ENCODE measurements around the gene TRIM72.

TRIM72 gene

DNA sequence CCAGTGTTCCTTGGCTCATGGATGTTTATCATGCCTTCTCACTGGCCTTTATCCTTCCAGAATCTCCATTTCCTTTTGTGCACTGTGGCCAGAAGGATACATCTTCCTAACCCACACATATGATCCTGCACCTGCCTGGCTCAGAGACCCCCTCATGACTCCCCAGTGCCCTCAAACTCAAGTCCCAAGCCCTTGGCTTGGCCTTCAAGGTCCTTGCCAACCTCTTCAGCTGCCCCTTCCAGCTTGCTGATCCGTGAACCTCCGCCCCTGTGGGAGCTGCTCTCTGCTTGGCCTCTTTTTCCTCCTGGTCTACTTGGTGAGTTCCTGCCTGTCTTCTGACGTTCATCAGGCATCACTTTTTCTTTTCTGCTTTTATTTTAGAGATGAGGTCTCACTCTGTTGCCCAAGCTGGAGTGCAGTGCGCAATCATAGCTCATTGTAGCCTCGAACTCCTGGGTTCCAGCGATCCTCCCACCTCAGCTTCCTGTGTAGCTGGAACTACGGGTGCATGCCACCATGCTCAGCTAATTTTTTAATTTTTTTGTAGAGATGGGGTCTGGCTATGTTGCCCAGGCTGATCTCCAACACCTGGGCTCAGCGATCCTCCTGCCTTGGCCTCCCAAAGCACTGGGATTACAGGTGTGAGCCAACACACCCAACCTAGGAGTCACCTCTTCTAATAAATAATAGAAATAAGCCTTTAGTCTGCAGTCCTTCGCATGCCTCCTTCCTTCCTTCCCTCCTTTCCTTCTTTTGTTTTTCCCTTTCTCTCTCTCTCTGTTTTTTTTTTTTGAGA lies 8.8 kb upstream of the TRIM72 start:
- no peak for DNase-seq (ENCODE audit: low read depth, low spot score)
- no peak overlapping the region for H3K4me3 ChIP-seq (ENCODE audit: low read length)

- no peak overlapping the region for H3K4me3 ChIP-seq (ENCODE audit: low read length)
- no peak for DNase-seq (ENCODE audit: low read depth, low spot score)
Measured at GRCh38 chr16:31206776-31207175, 7.1 kb upstream of the TRIM72 start.

DNA sequence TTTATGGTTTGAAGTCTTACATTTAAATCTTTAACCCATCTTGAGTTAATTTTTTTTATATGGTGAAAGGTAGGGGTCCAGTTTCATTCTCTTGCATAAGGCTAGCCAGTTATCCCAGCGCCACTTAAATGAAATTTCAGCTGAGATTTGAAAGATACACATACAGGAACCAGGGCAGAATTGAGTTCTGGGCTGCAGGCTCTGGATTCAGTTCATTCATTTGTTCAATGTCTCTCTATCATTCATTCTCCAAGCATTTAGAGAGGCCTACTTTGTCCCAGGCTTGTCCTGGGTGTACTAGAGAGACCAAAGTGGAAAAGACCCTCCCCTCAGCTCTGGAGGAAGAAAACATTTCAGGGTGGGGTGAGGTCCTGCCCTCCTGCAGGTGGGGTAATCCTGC lies 577 bp upstream of the TRIM72 start:
- no peak overlapping the region for H3K4me3 ChIP-seq (ENCODE audit: low read length)
- DNase-seq (ENCODE audit: low read depth, low spot score): no peak

- DNase-seq (ENCODE audit: low read depth, low spot score): no peak
- H3K4me3 ChIP-seq (ENCODE audit: low read length): no peak overlapping the region
Measured at GRCh38 chr16:31214708-31215286, 878 bp downstream of the TRIM72 start.

DNA sequence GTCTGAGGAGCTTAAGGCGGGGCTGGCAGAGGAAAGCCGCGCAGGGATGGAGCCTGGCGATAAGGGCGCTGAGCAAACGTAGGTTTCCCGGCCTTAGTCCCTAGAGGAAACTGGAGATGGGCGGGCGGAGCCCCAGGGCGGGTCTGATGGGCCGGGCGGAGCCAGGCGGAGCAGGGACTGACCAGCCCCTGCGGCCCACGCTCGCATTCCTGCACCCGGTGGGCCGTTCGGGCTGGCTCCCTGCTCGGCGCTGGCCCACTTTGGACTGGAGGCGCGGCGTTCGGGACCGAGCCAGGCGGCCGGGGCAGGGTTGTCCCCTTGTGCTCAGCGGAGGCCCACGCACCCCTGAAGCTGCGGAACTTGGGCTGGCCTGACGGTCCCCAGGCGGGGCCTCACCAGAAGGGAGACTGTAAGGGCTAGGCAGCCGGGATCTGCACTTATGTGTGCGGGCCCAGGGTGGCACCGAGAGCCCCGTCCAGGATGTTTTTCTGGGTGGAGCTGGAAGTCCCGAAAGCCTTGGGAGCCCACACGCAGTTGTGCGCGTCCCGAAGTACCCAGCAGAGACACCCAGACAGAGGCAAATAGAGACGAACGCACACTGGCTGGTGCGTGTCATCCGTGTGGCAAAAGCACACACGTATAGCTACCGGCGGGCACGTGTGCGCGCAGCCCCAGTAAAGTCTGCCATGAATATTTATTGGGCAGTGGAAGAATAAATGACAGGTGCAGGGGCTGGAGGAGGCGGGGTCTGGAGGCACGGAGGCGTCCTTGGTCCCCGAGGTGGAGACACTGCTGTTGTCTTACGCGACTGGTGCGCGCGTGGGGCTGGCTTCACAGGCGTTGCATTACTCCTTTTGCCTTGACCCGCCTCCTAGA lies 1.6 kb downstream of the TRIM72 start:
- no peak overlapping the region for H3K4me3 ChIP-seq (ENCODE audit: low read length)
- no peak for DNase-seq (ENCODE audit: low read depth, low spot score)

DNA sequence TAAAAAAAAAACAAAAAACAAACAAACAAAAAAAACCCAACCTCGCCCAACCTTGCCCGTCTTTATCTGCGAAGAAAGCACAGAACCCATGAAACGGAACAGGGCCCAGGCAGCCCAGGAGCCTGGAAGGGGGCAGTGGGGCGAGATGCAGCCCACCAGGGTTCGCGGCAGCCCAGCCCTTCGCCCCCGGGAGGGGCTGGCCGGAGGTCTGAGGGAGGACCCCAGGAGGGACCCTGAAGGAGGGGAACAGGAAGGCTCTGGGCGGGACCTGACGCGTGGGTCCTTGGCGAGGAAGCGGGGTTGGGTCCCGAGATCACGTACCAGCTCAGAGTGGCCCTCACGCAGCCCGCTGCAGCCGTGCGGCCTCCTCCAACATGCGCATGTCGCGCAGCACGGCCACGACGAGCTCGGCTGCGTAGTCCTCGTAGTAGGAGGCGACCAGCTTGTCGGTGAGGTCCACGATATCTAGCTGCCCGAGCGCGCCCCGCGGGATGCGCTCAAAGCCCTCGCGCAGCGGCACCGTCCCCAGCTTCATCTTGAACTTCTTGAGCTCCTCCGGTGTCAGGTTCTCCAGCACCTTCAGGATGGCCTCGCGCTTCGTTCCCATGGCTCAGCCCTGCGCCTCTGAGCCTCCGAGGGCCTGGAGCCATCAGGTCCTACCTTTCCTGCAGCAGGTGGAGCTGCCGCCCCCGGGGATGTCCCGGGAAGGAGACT lies 2.7 kb downstream of the TRIM72 start, which contains the start of gene PYDC1:
TSS of gene PYDC1 (minus strand) at position 714 of the 714 bp plus-strand sequence. CDS start at position 607, 107 bp downstream.
- DNase-seq (ENCODE audit: low read depth, low spot score): no peak
- no peak within 1 kb of the TSS for H3K4me3 ChIP-seq (ENCODE audit: low read length)

DNA sequence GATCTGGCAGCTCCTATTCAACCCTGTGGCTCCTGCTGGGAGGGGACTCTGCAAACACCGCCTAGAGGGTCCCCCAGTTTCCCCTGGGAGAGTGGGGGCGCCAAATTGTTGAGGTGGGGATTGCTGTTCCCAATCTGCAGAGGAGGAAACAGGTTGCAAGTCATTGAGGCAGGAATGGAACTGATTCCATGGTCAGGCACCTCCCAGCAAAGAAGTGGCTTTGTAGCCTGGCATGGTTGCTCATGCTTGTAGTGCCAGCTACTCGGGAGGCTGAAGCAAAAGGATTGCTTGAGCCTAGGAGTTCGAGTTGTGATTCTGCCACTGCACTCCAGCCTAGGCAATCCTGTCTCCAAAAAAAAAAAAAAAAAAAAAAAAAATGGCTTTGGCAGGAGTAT lies 3.2 kb downstream of the TRIM72 start:
- no peak overlapping the region for H3K4me3 ChIP-seq (ENCODE audit: low read length)
- no peak for DNase-seq (ENCODE audit: low read depth, low spot score)

DNA sequence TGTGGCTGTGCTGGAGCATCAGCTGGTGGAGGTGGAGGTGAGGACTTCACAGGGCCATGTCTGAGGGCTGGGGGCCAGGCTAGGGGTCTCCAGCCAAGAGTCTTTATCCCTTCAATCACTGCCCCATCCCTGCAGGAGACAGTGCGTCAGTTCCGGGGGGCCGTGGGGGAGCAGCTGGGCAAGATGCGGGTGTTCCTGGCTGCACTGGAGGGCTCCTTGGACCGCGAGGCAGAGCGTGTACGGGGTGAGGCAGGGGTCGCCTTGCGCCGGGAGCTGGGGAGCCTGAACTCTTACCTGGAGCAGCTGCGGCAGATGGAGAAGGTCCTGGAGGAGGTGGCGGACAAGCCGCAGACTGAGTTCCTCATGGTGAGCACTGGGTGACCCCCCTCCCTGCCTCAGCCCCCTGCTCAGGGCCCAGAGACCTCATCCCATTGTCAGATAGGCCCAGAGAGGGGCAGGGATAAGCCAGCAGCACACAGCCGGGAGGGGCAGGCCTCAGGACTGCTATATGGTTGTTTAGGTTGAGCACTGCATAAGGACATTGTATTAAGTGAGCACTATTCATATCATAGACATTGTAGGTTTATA lies 5.3 kb downstream of the TRIM72 start:
- H3K4me3 ChIP-seq (ENCODE audit: low read length): no peak overlapping the region
- no peak for DNase-seq (ENCODE audit: low read depth, low spot score)

GRCh38 chr16:31221357-31222160 lies 7.6 kb downstream of the TRIM72 start:
- no peak overlapping the region for H3K4me3 ChIP-seq (ENCODE audit: low read length)
- DNase-seq (ENCODE audit: low read depth, low spot score): no peak

DNA sequence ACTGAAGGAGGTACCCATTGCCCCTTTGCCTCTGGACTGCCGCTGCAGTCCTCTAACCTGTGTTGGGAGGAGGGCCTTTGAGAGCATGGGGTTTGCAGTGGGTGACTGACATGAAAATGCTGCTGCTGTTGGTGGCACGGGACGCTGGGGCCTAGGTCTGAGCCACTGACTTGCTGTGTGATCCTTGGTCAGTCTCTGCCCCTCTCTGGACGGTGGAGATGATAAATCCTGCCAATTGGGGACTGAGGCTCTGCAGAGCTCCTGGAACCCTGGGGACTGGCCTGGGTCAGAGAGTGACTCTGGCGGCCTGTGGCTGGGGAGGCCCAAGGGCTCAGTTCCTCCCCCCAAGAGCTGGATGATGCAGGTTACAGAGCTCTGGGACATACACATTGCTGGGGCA lies 9.1 kb downstream of the TRIM72 start:
- no peak overlapping the region for H3K4me3 ChIP-seq (ENCODE audit: low read length)
- DNase-seq (ENCODE audit: low read depth, low spot score): no peak

GRCh38 chr16:31224092-31224955 lies 10.4 kb downstream of the TRIM72 start:
- no peak for DNase-seq (ENCODE audit: low read depth, low spot score)
- H3K4me3 ChIP-seq (ENCODE audit: low read length): no peak overlapping the region

DNA sequence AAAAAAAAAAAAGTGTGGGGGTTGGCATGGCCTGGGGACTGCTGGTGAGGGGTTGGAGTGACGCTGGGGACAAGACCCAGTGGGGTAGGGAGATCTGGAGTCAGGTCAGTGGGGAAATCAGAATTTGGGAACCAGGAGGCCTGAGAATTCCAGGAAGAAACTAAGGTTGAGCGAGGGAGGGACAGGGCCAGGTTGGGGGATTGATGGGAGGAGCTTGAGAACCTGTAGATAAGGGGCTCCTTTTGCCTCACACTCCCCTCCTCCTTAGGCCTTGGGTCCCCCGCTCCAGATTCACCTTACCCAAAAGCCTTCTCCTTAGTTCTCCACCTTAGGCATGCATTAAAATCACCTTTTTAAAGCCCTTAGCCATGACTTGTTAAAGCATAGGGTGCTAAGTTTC lies 11.3 kb downstream of the TRIM72 start:
- H3K4me3 ChIP-seq (ENCODE audit: low read length): no peak overlapping the region
- no peak for DNase-seq (ENCODE audit: low read depth, low spot score)

- DNase-seq (ENCODE audit: low read depth, low spot score): no peak
- no peak overlapping the region for H3K4me3 ChIP-seq (ENCODE audit: low read length)
Measured at GRCh38 chr16:31228206-31228605, 14.3 kb downstream of the TRIM72 start.

DNA sequence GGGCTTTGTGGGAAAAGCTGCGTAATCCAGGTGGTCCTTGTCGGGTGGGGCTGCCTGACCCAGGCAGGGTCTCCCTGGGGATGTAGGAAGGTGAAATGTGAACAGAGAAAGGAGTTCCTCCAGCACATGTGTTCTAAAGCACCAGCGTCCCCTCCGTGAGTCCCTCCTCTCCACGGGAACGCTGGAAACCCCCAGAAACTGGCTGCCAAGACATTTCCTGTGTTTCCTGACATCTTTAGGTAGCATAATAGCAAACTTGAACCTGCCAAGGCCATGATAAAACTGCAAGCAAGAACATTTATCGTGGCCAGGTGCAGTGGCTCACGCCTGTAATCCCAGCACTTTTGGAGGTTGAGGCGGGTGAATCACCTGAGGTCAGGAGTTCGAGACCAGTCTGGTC lies 15.6 kb downstream of the TRIM72 start:
- no peak for DNase-seq (ENCODE audit: low read depth, low spot score)
- H3K4me3 ChIP-seq (ENCODE audit: low read length): no peak overlapping the region

DNA sequence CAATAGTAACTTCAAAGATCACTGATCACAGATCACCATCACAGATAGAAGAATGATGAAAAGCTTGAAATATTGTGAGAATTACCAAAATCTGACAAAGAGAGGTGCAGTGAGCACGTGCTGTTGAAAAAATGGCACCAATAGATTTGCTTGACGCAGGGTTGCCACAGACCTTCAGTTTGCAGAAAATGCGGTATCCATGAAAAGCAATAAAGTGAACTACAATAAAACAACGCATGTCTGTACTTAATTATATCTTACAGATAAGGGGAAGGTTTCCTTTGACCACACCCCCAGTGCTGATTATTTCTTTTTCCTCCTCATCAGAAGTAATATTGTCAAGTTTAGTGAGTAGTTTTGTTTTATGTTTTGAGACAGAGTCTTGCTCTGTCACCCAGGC lies 24.1 kb downstream of the TRIM72 start:
- no peak overlapping the region for H3K4me3 ChIP-seq (ENCODE audit: low read length)
- no peak for DNase-seq (ENCODE audit: low read depth, low spot score)

GRCh38 chr16:31242206-31242605 lies 28.3 kb downstream of the TRIM72 start:
- no peak for DNase-seq (ENCODE audit: low read depth, low spot score)
- no peak overlapping the region for H3K4me3 ChIP-seq (ENCODE audit: low read length)

Data from Jurkat, Clone E6-1 (cell line).